Measurements from ENCODE around the gene WDR45.

WDR45 gene

DNA sequence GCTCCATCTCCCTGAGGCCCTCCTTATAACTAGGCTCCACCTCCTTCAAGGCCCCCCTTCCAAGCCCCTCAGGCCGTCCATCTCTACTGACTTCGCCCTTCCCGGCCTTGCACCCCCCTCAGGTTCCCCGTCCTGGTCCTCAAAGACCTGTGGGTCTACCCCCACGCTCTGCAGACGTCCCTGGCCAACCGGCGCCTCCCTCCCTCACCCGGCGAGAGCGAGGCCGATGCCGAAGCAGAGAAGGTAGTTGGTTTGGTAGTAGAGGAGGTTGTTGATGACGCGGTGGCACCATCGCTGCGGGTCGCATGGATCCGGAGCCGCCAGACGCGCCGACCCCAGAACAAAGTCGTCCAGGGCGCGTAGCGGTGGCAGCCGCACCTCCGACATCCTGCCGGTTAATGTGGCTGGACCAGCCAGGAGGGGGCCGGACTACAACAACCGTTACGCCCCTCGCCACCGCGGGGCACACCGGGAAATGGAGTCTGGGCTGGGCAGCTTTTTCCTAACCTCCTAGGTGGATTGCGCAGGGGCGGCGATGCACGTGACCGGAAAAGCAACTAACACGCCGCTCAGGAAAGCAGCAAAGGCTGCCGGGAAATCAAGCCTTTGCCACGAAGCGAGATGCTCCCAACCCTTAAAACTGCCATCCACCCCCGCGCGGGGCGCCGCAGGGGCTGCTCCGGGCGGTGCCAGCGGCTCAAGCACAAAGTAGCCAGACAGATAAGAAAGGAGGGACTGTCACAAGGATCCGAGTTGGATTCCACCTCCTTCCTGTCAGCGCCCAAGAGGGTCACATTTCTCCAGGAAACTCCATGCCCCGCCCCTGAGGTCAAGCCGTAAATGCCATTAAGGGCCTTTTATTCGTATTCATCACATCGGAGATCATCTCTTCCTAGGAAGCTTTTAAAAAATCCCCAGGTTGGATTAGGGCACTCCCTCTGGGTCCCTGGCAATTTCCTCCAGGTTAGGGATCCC, 5.8 kb downstream of the WDR45 start, which contains the start of gene PRAF2:
Gene PRAF2 (minus strand): TSS at position 402 of the 975 bp plus-strand sequence. CDS start 15 bp downstream, at position 387.
- peak; percentile 97 for DNase-seq (ENCODE audit: low read depth, low spot score)

GRCh38 chrX:49072712-49073095, 7.0 kb downstream of the WDR45 start:
- no peak for DNase-seq (ENCODE audit: low read depth, low spot score)

- peak; percentile 92 for DNase-seq (ENCODE audit: low read depth, low spot score)
These were observed 7.6 kb downstream of the WDR45 start for GRCh38 chrX:49071877-49072711.

- no peak for DNase-seq (ENCODE audit: low read depth, low spot score)
These were observed 8.7 kb downstream of the WDR45 start for GRCh38 chrX:49070988-49071387.

GRCh38 chrX:49069038-49069437, 10.6 kb downstream of the WDR45 start:
- DNase-seq (ENCODE audit: low read depth, low spot score): no peak

DNA sequence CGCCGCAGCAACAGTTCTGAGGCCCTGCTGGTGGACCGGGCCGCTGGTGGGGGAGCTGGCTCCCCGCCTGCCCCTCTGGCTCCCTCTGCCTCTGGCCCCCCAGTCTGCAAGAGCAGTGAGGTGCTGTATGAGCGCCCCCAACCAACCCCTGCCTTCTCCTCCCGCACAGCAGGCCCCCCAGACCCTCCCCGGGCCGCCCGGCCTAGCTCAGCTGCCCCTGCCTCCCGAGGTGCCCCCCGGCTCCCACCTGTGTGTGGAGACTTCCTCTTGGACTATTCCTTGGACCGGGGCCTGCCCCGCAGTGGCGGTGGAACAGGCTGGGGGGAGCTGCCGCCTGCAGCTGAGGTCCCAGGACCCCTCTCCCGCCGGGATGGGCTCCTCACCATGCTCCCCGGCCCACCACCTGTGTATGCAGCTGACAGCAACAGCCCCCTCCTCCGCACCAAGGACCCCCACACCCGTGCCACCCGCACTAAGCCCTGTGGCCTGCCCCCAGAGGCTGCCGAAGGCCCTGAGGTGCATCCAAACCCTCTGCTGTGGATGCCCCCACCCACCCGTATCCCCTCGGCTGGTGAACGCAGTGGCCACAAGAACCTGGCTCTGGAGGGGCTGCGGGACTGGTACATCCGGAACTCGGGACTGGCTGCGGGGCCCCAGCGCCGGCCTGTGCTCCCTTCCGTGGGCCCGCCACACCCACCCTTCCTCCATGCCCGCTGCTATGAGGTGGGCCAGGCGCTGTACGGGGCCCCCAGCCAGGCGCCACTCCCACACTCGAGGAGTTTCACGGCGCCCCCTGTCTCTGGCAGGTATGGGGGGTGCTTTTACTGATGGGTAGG, 12.2 kb downstream of the WDR45 start:
- DNase-seq (ENCODE audit: low read depth, low spot score): no peak

- DNase-seq (ENCODE audit: low read depth, low spot score): peak; percentile 20
These were observed 13.0 kb downstream of the WDR45 start for GRCh38 chrX:49066690-49067089.

- no peak for DNase-seq (ENCODE audit: low read depth, low spot score)
These were observed 13.4 kb downstream of the WDR45 start for GRCh38 chrX:49066278-49066677.

DNA sequence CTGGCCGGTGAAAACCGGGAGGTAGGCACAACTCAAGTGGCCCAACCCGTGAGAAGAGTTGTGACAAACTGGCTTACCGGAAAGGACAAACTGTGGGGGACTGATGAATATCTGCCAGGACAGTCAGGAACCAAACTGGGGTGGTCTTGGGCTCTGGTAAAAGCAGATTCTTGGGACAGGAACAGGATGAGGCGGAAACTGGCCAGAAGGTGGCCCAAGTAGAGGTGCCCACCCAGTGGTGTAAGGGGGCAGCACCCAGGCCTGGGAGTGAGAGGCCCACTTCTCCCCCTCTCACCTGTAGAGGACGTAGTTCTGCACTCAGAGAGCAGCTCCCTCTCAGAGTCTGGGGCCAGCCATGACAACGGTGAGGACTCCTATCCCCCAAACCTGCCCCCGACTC, 15.0 kb downstream of the WDR45 start:
- DNase-seq (ENCODE audit: low read depth, low spot score): no peak

GRCh38 chrX:49064303-49064702, 15.4 kb downstream of the WDR45 start:
- DNase-seq (ENCODE audit: low read depth, low spot score): no peak

DNA sequence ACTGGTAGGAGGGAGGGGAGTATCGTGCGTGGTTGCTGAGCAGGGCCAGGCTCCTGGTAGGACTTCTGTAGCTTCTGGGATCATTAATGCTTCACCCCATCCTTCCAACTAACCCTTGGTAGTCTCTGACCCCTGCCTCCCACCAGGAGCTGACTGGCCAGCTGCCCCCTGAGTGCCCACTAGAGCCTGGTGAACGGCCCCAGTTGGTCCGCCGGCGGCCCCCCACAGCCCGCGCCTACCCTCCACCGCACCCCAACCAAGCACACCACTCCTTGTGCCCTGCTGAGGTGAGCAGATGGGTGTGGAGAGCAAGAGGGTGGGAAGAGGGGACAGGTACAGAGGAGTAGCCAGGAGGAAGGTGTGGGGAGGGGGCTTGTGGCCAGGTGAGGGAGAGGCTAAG, 16.0 kb downstream of the WDR45 start:
- no peak for DNase-seq (ENCODE audit: low read depth, low spot score)

DNA sequence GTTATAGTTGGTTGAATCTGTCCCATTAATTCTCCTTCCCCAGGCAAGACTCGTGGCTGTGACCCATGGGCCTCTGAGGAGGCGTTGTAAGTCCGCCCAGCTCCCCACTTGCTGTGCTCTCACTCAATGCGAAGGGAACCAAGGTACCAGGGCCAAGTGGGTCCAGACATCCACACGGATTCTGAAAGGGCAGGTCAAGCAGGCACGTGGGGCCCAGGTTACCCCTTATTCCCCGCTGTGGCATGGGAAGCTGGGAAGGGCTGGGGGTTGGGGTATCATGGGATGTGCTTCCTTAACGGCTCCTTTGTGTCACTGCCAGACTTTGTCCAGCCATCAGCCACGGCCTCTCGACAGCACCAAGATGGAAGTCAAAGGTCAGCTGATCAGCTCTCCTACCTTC, 17.8 kb downstream of the WDR45 start:
- DNase-seq (ENCODE audit: low read depth, low spot score): no peak

DNA sequence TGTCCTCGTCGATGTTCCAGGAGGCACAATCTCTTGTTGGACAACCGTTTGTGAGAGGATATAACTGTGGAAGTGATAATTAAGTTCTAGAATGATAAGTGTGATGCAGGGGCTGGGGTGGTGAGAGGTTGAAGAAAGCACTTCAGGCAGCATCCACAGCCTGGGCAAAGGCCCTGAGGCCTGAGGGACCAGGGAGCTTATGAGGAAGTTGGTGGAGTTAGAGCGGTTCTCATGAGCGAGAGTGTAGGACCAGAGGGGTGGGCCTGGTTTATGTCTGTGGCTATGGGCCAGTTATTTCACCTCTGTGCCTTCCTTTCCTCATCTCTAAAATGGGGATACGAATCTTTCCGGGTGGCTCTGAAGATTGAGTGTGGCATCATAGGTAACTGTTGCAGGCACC, 18.2 kb downstream of the WDR45 start:
- DNase-seq (ENCODE audit: low read depth, low spot score): no peak

GRCh38 chrX:49060914-49061313, 18.8 kb downstream of the WDR45 start:
- DNase-seq (ENCODE audit: low read depth, low spot score): no peak

GRCh38 chrX:49059681-49060085, 20.0 kb downstream of the WDR45 start:
- DNase-seq (ENCODE audit: low read depth, low spot score): peak; percentile 58

- DNase-seq (ENCODE audit: low read depth, low spot score): no peak
These were observed 20.5 kb downstream of the WDR45 start for GRCh38 chrX:49059201-49059600.

GRCh38 chrX:49058794-49059193, 20.9 kb downstream of the WDR45 start, which contains the start of gene CCDC120:
Gene CCDC120, plus strand, starts transcription at chrX:49058999. Its CDS starts 3,043 bp downstream, at chrX:49062042.
- peak; percentile 43 for DNase-seq (ENCODE audit: low read depth, low spot score)

- no peak for DNase-seq (ENCODE audit: low read depth, low spot score)
These were observed 25.5 kb downstream of the WDR45 start for GRCh38 chrX:49054073-49054762.

GRCh38 chrX:49053223-49054072, 26.2 kb downstream of the WDR45 start:
- peak; percentile 92 for DNase-seq (ENCODE audit: low read depth, low spot score)

DNA sequence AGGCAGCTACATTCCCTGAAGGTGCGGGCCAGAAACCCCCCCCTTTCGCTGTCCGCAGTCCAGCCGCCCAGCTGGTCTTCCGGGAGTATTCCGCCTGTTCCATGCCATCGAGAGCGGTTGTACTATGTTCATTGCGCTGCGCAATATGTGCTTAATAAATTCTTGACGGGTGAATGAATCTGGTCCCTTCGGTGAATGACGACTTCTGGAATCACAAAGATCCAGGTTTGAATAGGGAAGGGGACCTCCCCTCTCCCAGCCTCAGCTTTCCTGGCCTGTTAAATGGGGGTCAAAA, 35.8 kb downstream of the WDR45 start:
- DNase-seq (ENCODE audit: low read depth, low spot score): no peak

Data from ELF-1 (cell line).